HG03457 (cell line): ENCODE data around the gene NPAS3.

ENCODE experiments used
- ATAC-seq: cut with Tn5 transposase; IDR thresholded peaks from one replicate; pipeline ENCODE4 v1.9.1; 2021; ENCODE audit warnings: moderate number of reproducible peaks; ENCODE audit not compliant: unreplicated experiment

The NPAS3 gene

GRCh38 chr14:33163109-33163508 lies 224.4 kb downstream of the NPAS3 start:
- no peak for ATAC-seq

- no peak for ATAC-seq
Measured at GRCh38 chr14:33163600-33163999, 224.9 kb downstream of the NPAS3 start.

GRCh38 chr14:33165144-33165925 lies 226.7 kb downstream of the NPAS3 start:
- no peak for ATAC-seq

- ATAC-seq, result no peak
Measured at GRCh38 chr14:33165926-33166289, 227.2 kb downstream of the NPAS3 start.

GRCh38 chr14:33175951-33176350 lies 237.3 kb downstream of the NPAS3 start:
- no peak for ATAC-seq

GRCh38 chr14:33184587-33184986 lies 245.9 kb downstream of the NPAS3 start:
- no peak for ATAC-seq

GRCh38 chr14:33186656-33187055 lies 248.0 kb downstream of the NPAS3 start:
- no peak for ATAC-seq

GRCh38 chr14:33188880-33189279 lies 250.2 kb downstream of the NPAS3 start:
- ATAC-seq, result no peak

GRCh38 chr14:33191855-33192254 lies 253.2 kb downstream of the NPAS3 start:
- ATAC-seq, result no peak

- no peak for ATAC-seq
Measured at GRCh38 chr14:33194551-33194950, 255.9 kb downstream of the NPAS3 start.

GRCh38 chr14:33198684-33199083 lies 260.0 kb downstream of the NPAS3 start:
- no peak for ATAC-seq

GRCh38 chr14:33201116-33201515 lies 262.4 kb downstream of the NPAS3 start:
- ATAC-seq, result no peak

- no peak for ATAC-seq
Measured at GRCh38 chr14:33206981-33207380, 268.3 kb downstream of the NPAS3 start.

- ATAC-seq, result no peak
Measured at GRCh38 chr14:33207467-33208017, 268.9 kb downstream of the NPAS3 start.

GRCh38 chr14:33210311-33210710 lies 271.6 kb downstream of the NPAS3 start:
- no peak for ATAC-seq

GRCh38 chr14:33218026-33218425 lies 279.3 kb downstream of the NPAS3 start:
- no peak for ATAC-seq

- ATAC-seq, result no peak
Measured at GRCh38 chr14:33219957-33220356, 281.3 kb downstream of the NPAS3 start.

GRCh38 chr14:33229269-33229929 lies 290.7 kb downstream of the NPAS3 start:
- ATAC-seq, result no peak

GRCh38 chr14:33230021-33230420 lies 291.3 kb downstream of the NPAS3 start:
- no peak for ATAC-seq

- ATAC-seq, result no peak
Measured at GRCh38 chr14:33232031-33232430, 293.4 kb downstream of the NPAS3 start.

GRCh38 chr14:33237115-33237740 lies 298.5 kb downstream of the NPAS3 start:
- ATAC-seq, result no peak

GRCh38 chr14:33239465-33239864 lies 300.8 kb downstream of the NPAS3 start:
- no peak for ATAC-seq
